GM20431 (cell line): ENCODE results near the gene RBM19.

Source experiments
- in situ Hi-C: fragments of 300-500 bp; cut with MseI, MboI; formaldehyde crosslinking; loops from one replicate; pipeline ENCODE4 v1.15.0; 2020; ENCODE audit warnings: low sequenced_read_pairs; ENCODE audit not compliant: unreplicated experiment

The RBM19 gene

DNA sequence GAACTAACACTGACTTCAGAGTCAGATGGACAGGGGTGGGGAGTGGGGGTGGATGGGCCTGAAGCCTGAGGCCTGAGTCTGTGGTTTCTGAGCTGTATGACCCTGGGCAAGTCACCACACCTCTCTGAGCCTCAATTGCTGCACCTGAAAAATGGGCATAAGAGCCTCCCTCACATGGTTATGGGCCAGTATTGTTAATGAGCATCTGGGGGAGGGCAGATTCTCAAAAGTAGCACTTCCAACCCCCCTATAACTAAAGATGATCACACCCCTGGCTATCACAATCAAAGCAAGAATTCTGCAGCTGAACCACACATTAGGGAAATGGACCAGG is 168.6 kb downstream of the RBM19 start:
- in situ Hi-C loops: no loop called here

- in situ Hi-C loops: no loop called here
These were observed 169.1 kb downstream of the RBM19 start for GRCh38 chr12:113796852-113797534.

GRCh38 chr12:113796066-113796827 is 169.9 kb downstream of the RBM19 start:
- in situ Hi-C loops: no loop called here

- in situ Hi-C loops: no loop called here
These were observed 170.7 kb downstream of the RBM19 start for GRCh38 chr12:113795445-113795844.

- in situ Hi-C loops: no loop called here
These were observed 171.4 kb downstream of the RBM19 start for GRCh38 chr12:113794774-113795173.

GRCh38 chr12:113793250-113793649 is 172.9 kb downstream of the RBM19 start:
- in situ Hi-C loops: no loop called here

DNA sequence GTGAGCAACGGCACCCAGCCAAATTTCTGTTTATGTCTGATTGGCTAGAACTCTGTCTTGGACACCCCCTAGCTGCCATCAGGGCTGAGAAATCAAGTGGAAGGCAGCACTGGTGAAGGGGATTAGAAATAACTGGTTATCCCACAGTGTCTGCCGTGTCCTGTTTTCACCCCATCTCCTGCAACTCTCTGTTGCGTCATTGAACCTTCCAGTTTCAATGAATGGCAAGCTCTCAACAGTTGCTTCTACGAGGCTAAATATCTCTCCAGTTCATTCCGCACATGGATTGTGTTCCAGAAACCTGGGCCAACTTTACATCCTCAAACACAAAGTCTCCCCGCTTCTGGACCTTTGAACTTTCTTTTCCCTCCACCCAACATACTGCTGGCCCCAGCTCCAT is 173.7 kb downstream of the RBM19 start:
- in situ Hi-C loops: no loop called here

DNA sequence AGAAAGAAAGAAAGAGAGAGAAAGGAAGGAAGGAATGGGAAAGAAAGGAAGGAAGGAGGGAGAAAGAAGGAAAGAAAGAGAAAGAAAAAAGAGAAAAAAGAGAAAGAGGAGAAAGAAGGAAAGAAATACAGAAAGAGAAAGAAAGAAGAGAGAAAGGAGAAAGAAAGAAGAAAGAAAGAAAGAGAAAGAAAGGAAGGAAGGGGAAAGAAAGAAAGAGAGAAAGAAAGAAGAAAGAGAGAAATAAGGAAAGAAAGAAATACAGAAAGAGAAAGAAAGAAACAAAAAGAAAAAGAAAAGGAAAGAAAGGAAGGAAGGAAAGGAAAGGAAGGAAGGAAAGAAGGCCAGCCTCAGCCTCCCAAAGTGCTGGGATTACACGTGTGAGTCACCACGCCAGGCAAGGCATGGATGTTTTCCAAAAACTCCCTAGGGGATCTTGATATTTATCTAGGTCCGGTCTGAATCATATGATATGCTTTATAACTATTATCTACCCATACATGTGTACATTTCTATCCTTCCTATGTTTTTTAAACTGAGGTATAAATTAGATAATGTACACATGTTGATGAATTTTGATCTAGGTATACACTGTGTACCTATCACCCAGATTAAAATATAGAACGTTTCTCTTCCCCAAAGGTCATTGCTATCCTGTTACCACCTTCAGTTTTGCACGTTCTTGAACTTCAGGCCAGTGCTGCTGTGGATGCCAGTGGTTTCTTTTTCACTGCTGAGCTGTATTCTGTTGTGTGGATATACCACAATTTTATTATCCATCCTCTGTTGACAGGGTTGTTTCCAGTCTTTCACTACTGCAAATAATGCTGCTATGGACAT is 177.9 kb downstream of the RBM19 start:
- in situ Hi-C loops: no loop called here

DNA sequence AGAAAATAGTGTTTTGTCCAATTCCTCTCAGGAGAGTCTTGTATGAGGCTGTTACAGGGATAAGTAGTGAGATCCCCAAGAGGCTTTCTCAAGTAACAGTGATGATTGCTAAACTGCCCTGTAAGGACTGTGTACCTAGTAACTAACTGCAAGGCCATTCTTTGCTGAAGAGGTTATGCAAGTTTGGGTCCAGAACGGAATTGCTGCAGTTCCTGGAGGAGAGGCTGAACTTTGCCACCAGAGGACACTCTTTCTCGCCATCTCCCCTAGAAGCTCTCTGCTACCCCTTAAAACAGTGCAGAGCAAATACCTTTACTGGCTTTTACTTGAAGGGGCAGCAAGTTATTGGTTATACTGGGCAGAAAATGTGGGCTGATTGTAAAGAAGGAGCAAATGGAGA is 180.0 kb downstream of the RBM19 start:
- in situ Hi-C loops: no loop called here

DNA sequence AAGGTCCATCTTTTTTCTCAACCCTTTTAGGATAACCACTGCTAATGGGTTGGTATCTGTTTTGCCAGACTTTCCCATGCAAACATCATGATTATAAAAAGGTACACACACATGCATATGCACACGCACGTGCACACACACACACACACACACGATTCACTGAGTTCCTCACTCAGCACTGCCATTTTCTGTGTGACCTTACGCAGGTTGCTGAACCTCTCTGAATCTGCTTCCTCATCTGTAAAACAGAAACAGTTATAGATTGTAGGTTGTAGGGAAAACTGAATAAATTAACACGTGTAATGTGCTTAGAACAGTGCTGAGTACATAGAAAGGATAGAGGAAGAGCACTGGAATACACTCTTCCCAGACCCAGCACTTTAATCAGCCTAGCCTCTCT is 182.3 kb downstream of the RBM19 start:
- in situ Hi-C loops: no loop called here

- in situ Hi-C loops: no loop called here
These were observed 183.3 kb downstream of the RBM19 start for GRCh38 chr12:113782873-113783272.

- in situ Hi-C loops: no loop called here
These were observed 184.5 kb downstream of the RBM19 start for GRCh38 chr12:113781415-113782198.

DNA sequence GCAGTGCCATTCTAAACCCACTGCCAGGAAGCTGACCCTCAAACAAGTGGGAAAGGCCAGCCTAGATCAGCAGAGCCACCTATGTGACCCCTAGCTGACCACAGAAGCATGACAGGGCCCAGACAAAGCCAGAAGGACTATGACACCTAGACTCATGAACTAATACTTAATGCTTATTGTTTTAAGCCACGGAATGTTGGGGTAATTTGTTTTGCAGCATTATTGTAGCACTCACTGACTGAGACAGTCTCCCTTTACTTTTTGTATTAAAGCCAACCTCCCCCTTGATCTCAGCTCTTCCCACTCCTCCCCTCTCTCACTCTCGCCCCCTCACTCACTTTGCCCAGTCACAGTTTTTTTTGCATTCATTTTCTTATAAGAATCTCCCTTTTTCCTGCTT is 186.4 kb downstream of the RBM19 start:
- in situ Hi-C loops: no loop called here

DNA sequence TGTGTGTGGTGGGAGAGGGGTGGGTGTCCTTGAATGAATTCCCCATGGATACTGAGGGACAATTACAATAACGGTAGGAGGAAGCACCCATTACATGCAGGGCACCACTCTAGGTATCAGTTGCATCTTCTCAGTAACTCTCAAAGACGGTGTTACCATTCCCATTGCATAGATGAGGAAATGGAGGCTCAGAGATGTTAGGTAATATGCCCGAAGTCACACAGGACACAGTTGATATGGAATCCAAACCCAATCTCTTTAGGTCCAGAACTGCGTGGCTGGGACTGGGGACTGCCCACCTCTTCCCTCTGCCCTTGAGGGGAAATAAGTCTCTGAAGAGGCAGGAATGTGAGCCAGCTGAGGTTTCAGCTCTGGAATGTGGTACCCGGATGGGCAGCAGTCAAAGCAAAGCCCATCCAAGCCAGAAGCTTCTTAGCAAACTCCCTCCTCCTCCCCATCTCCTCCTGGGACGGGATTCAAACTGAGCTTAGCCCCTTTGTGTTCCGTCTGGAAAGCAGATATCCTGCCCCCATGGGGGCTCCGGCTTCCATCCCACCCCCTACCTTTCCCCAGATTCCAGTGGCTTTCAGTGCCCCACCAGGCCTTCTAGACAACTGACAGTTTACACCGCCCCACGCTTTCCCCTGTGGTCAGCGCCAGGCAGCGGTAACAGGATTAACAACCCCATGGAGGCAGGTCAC is 187.5 kb downstream of the RBM19 start:
- in situ Hi-C loops: no loop called here

DNA sequence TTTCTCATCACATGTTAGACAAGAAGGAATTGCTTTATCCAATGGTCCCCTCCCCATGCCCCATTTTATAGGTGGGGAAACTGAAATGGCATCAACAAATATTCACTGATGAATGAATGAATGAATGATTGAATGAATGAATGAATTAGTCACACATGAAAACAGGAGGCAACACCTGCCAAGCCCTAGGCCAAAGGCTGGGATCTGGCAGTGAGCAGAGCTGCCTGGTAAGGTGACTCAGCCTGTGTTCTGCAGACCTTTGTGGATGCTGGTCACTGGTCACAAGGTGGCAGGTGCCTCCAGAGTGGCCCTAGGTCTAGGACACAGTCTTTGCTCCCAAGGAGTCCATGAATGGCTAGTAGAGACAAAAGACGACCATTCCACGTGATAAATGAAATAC is 188.4 kb downstream of the RBM19 start:
- in situ Hi-C loops: no loop called here

DNA sequence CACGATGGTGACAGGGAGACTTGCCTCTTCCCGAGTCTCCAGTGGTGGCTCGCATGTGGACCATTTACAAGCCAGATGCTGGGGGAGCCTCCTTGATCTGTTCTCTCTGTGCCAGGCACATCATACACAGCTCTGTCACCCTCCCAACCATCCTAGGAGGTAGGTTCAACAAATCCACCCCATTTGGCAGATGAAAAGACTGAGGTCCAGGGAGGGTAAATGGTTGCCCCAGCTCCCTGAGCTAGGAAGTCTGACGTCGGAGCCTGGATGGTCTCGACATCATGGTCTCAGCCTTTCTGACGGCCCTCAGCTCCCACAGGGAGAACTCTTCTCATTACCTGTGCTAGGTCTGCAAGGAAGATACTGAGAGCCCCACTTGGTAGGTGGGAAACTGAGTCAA is 189.6 kb downstream of the RBM19 start:
- in situ Hi-C loops: no loop called here

GRCh38 chr12:113774526-113774925 is 191.6 kb downstream of the RBM19 start:
- in situ Hi-C loops: no loop called here

DNA sequence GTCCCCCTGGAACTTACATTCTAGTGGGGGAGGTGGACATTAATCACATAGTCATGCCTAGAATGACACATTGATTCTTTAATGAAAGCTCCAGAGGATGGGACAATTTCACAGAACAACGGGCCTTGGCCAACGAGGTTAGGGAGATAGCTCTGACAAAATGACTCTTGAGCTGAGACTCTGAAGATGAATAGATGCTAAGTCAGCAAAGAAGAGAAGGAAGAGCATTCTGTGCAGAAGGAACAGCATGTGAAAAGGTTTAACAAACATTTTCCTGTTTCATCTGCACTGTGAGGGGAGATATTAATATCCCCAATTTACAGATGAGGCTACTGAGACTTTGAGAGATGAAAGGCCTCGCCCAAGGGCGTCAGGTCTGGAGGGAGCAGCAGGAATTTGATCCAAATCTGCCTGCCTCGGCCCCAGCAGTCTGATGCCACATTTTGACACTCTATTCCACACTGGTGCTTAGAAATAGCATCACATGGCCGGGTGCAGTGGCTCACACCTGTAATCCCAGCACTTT is 193.6 kb downstream of the RBM19 start:
- in situ Hi-C loops: no loop called here

DNA sequence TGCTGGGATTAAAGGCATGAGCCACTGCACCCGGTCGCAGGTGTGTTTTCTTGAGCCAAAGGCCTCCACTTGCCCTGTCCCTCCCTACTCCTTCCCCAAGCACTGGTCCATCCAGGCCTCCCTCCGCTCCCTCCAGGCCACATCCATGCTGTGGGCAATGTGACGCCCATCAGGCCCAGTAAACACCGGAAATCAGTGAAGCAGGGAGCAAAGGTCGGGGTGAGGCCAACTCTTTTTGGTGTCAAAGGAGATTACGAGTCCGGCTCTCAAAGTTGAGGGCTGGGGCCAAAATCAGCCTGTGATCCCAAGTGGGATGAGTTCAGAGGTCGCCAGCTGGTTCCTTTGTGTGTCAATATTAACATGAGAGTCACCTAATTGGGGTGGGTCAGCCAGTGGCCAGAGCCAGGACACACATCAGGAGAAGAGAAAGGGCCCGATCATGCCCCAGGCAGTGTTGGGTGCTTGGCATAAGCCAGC is 195.7 kb downstream of the RBM19 start:
- in situ Hi-C loops: no loop called here
